K562 (cell line): ENCODE data around the gene HOXB8. TPM values are rescaled to one million over a fixed set of nuclear protein-coding genes. Genes with fewer than 3 reads are reported as not detected.

Source experiments
- ATAC-seq: fragments of 200-7000 bp; cut with Tn5 transposase; 3 replicates; pipeline ENCODE4 v1.9.1; 2020; ENCODE audit warnings: moderate library complexity
- BruUV-seq: library from RNA; stranded (reverse); fragments of 400-500 nt; replicated peaks from 2 replicates; lab custom pipeline; 2021; lab: Mats Ljungman, UMichigan
- CTCF ChIA-PET: fragments of 300-600 bp; formaldehyde crosslinking; extraction: SDS; loops from one replicate; lab custom pipeline; 2021; ENCODE audit warnings: low intra/inter-chr PET ratio; lab: Yijun Ruan, JAX
- POLR2A ChIA-PET: fragments of 300-600, 350-650 bp; sonication (Branson Sonifier 250); formaldehyde crosslinking; extraction: SDS; loops from one replicate; lab custom pipeline; 2021; ENCODE audit warnings: antibody characterized with exemption, inconsistent platforms; lab: Yijun Ruan, JAX
- DNase-seq, 4 experiments: peaks; one replicate each; pipeline versions ENCODE4 v3.0.0 to v3.0.0-alpha.2; 2011 to 2018; ENCODE audit warnings: low spot score in 3 of 4, mixed read lengths in 3 of 4; ENCODE audit errors: extremely low read depth in 1 of 4
- FAIRE-seq: peaks from 2 replicates; lab custom pipeline; 2011; peaks lifted over from hg19 to GRCh38; lab: Jason Lieb, UNC
- H2AFZ ChIP-seq: 2 replicates; pipeline ENCODE4 v1.6.0; 2011; ENCODE audit warnings: low read depth, low read length, control low read depth, inconsistent platforms
- H3K27ac ChIP-seq: fragments of 200-600 bp; 3 replicates; pipeline ENCODE4 v1.8.0; 2011; ENCODE audit warnings: low read depth, mild to moderate bottlenecking, control low read depth, inconsistent platforms, low read length, moderate library complexity, mixed read lengths; ENCODE audit errors: extremely low read depth
- H3K27me3 ChIP-seq, 2 experiments: fragments of 300-600 bp in 1 of 2; 2 replicates in 1 of 2; 3 replicates in 1 of 2; pipeline versions ENCODE4 v1.6.0 to v1.8.0; 2011; ENCODE audit warnings: inconsistent platforms in 2 of 2, low read length in 2 of 2, mild to moderate bottlenecking in 1 of 2, mixed read lengths in 1 of 2, moderate library complexity in 1 of 2; ENCODE audit not compliant: control insufficient read depth in 2 of 2, insufficient read depth in 2 of 2
- H3K36me3 ChIP-seq: fragments of 300-600 bp; 3 replicates; pipeline ENCODE4 v1.8.0; 2011; ENCODE audit warnings: mild to moderate bottlenecking, low read length, inconsistent platforms; ENCODE audit not compliant: control insufficient read depth, insufficient read depth
- H3K4me1 ChIP-seq, 2 experiments: fragments of 200-600 bp in 1 of 2; replicated peaks in 1 of 2; 2 replicates in 1 of 2; 3 replicates in 1 of 2; pipeline versions ENCODE4 v1.5.1 to v1.8.0; 2011; ENCODE audit warnings: inconsistent platforms in 2 of 2, low read length in 2 of 2, mild to moderate bottlenecking in 1 of 2, mixed read lengths in 1 of 2, moderate library complexity in 1 of 2; ENCODE audit not compliant: control insufficient read depth in 2 of 2, insufficient read depth in 2 of 2
- H3K4me2 ChIP-seq: 2 replicates; pipeline ENCODE4 v1.6.1; 2011; ENCODE audit warnings: low read length, control low read depth, inconsistent platforms, mixed read lengths; ENCODE audit not compliant: insufficient read depth
- H3K4me3 ChIP-seq: fragments of 200-600 bp; sonication (generic), shearing (Covaris generic); 2 replicates; pipeline ENCODE4 v1.5.1; 2016; ENCODE audit warnings: control low read depth, inconsistent platforms
- H3K79me2 ChIP-seq: fragments of 200-600 bp; 3 replicates; pipeline ENCODE4 v1.8.0; 2011; ENCODE audit warnings: low read length, inconsistent platforms; ENCODE audit not compliant: control insufficient read depth, insufficient read depth
- H3K9ac ChIP-seq, 2 experiments: 2 replicates each; pipeline versions ENCODE4 v1.6.0 to v1.6.1; 2011; ENCODE audit warnings: low read depth in 2 of 2, low read length in 2 of 2, control low read depth in 1 of 2, inconsistent platforms in 1 of 2, mild to moderate bottlenecking in 1 of 2, mixed read lengths in 1 of 2; ENCODE audit not compliant: insufficient read depth in 1 of 2
- H3K9me1 ChIP-seq: one replicate; pipeline ENCODE4 v1.6.0; 2011; ENCODE audit warnings: inconsistent platforms, mild to moderate bottlenecking, low read length, moderate library complexity; ENCODE audit not compliant: control insufficient read depth, insufficient read depth
- H3K9me3 ChIP-seq: replicated peaks from 2 replicates; pipeline ENCODE4 v1.5.1; 2011; ENCODE audit warnings: low read depth, low read length, inconsistent platforms; ENCODE audit not compliant: control insufficient read depth, insufficient read depth
- H4K20me1 ChIP-seq: replicated peaks from 2 replicates; pipeline ENCODE4 v1.6.1; 2011; ENCODE audit warnings: low read length, inconsistent platforms, mixed read lengths; ENCODE audit not compliant: control insufficient read depth, insufficient read depth
- C11orf30 ChIP-seq: fragments of 450-650 bp; IDR thresholded peaks from 2 replicates; pipeline ENCODE4 v1.6.1; 2016; ENCODE audit warnings: low read depth, mild to moderate bottlenecking
- RBM25 ChIP-seq: fragments of 200-400 bp; formaldehyde crosslinking; IDR thresholded peaks from 2 replicates; pipeline ENCODE4 v1.6.1; 2018; ENCODE audit warnings: low read length, low read depth, moderate library complexity; ENCODE audit not compliant: severe bottlenecking
- SREBF2 ChIP-seq: sonication (generic); formaldehyde crosslinking; IDR thresholded peaks from 2 replicates; pipeline ENCODE4 v1.4.0; 2020; ENCODE audit warnings: mild to moderate bottlenecking, missing genetic modification reagents
- WGBS: fragments of 100-300 bp; shearing (Covaris generic); methylation state at CpG from one replicate; pipeline ENCODE4 v1.1.6; 2016; ENCODE audit warnings: low coverage, mixed read lengths; ENCODE audit not compliant: insufficient coverage; ENCODE audit errors: missing lambda C conversion rate; 5-methylcytosine and 5-hydroxymethylcytosine counted together
- in situ Hi-C: fragments of 300-500 bp; cut with MboI; formaldehyde crosslinking; loops from 4 replicates; pipeline ENCODE4 v1.15.0; 2018; ENCODE audit warnings: inconsistent platforms, mixed read lengths
- intact Hi-C: fragments of 100-400 bp; cut with micrococcal nuclease; formaldehyde crosslinking; loops from 2 replicates; pipeline ENCODE4 v1.14.2; 2022
- polyA plus RNA-seq, 8 experiments: library from polyadenylated mRNA; depleted of rRNA in 4 of 8; stranded (reverse) in 5 of 8; unstranded in 3 of 8; fragments of >200 nt; fragmentation: Nextera tagmentation in 2 of 8; fragmentation: Illumina TruSeq in 1 of 8; extraction: Ambion mirVana in 2 of 8; extraction: Trizol in 1 of 8; gene quantifications; 2 replicates each; pipeline versions ENCODE4 v1.2.1 to v1.2.3, GENCODE V29; 2011 to 2014; ENCODE audit warnings: inconsistent platforms in 1 of 8, missing spikeins in 1 of 8
- total RNA-seq, 7 experiments: library from RNA; depleted of rRNA in 6 of 7; stranded (reverse); fragments of >200 nt in 6 of 7; fragmentation: Illumina TruSeq in 2 of 7; extraction: Trizol in 2 of 7; gene quantifications; 2 replicates each; pipeline versions ENCODE4 v1.2.1 to v1.2.3, GENCODE V29; 2011 to 2021; ENCODE audit warnings: low replicate concordance in 1 of 7
- TF ChIP-seq, protein P1 (sequence below), 2 experiments: fragments of 450-650 bp; IDR thresholded peaks; 2 replicates each; pipeline ENCODE4 v1.6.1; 2016
- TF ChIP-seq, protein P2 (sequence below): sonication (generic); formaldehyde crosslinking; IDR thresholded peaks from 2 replicates; pipeline ENCODE4 v1.8.1; 2023; ENCODE audit warnings: mild to moderate bottlenecking, missing genetic modification reagents, moderate library complexity

Gene HOXB8
- total and polyA plus RNA-seq, 9 of the 15 experiments (the other 6 are each of a cell fraction or from before 2014, with no cell fraction given) = 0.52 to 23.8 (median 3.6) TPM

DNA sequence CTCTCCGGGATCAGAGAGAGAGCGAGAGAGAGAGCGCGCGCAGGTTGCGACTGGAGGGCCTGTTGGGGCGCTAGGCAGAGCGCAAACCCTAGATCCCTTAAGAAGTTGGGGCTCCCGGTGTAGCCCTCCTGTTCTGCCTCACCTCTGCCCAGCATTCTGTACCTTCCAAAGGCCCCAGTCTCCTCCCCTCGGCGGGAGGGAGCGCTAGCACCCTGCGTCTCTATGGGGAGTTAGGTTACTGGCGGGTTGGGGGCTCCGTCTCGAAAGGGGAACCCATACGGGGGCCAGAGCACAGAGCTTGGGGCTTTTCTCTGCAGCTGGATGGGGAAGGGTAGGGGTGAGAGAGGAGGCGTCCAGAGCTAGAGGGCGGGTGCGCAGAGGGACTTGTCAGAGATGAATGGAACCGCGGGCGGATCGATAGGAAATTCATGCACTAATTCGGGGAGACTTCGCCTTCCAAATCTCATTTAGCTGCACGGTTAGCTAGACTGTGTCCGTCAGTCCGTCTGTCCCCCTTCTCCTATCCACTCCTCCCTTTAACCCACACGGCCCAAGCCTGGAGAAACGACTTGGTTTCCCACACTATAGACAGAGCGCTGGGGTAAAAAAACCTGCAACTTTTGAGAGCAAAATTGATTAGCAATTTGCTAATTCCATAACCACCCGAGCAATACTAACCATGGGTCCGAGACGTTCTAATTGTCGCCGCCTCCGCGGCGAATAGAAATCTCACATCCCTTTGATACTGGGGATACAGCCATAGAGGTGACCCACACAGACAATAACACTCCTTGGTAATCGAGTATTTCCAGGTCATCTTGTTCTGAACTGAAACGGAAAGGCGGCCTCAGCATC, 36.2 kb downstream of the HOXB8 start:
- peak overlapping the region; percentile 95 to 97 for H3K9ac ChIP-seq
- no peaks in the 10 kb centered on the region for H4K20me1 ChIP-seq
- ATAC-seq (peak; percentile 28), DNase-seq (peak in 3 of 4 experiments; percentile 57 to 62 (median 60)), FAIRE-seq (no peak)
- BruUV-seq = TSS peak; percentile 62
- H3K4me1 ChIP-seq = peaks cover 43 to 51% of the 10 kb centered on the region in 2 experiments
- H3K9me3 ChIP-seq = no peaks in the 10 kb centered on the region
- H3K27ac ChIP-seq = peak overlapping the region; percentile 95
- H3K36me3 ChIP-seq = peaks cover 25% of the 10 kb centered on the region; the same call in 2 of the 3 replicates
- H3K4me3 ChIP-seq = peak overlapping the region; percentile 71
- H2AFZ ChIP-seq = peak overlapping the region; percentile 61; the same call in 1 of the 2 replicates
- H3K9me1 ChIP-seq = no peaks in the 10 kb centered on the region
- peaks cover 98% of the 10 kb centered on the region for H3K79me2 ChIP-seq
- intact Hi-C loops (loop anchor here (1.0 kb wide), 1 partner anchor 32 kb away; no protein-coding TSS in a partner anchor), in situ Hi-C loops (no loop called here)
- H3K4me2 ChIP-seq = peak overlapping the region; percentile 93
- H3K27me3 ChIP-seq = no peaks in the 10 kb centered on the region
- ChIA-PET POLR2A (interaction anchor here (0.6 to 1.0 kb wide), 5 partner anchors 17 to 483 kb away, joined by 3 read pairs; no protein-coding TSS in a partner anchor), CTCF (interaction anchor here (0.7 kb wide), 1 partner anchor 239 kb away, joined by 4 read pairs; no protein-coding TSS in a partner anchor)
- WGBS = under 1% methylated on average over 41 of the region's 43 CpGs
- TF ChIP-seq C11orf30 (no peak), SREBF2 (CRISPR knock-in tag) (no peak), RBM25 (no peak)
- TF ChIP-seq, protein P1, sequence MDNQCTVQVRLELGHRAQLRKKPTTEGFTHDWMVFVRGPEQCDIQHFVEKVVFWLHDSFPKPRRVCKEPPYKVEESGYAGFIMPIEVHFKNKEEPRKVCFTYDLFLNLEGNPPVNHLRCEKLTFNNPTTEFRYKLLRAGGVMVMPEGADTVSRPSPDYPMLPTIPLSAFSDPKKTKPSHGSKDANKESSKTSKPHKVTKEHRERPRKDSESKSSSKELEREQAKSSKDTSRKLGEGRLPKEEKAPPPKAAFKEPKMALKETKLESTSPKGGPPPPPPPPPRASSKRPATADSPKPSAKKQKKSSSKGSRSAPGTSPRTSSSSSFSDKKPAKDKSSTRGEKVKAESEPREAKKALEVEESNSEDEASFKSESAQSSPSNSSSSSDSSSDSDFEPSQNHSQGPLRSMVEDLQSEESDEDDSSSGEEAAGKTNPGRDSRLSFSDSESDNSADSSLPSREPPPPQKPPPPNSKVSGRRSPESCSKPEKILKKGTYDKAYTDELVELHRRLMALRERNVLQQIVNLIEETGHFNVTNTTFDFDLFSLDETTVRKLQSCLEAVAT (IDR thresholded peaks at IDR 0.05) = peak; percentile 66 to 85; a peak in 3 of 4 replicates
- TF ChIP-seq, protein P2, sequence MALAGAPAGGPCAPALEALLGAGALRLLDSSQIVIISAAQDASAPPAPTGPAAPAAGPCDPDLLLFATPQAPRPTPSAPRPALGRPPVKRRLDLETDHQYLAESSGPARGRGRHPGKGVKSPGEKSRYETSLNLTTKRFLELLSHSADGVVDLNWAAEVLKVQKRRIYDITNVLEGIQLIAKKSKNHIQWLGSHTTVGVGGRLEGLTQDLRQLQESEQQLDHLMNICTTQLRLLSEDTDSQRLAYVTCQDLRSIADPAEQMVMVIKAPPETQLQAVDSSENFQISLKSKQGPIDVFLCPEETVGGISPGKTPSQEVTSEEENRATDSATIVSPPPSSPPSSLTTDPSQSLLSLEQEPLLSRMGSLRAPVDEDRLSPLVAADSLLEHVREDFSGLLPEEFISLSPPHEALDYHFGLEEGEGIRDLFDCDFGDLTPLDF (CRISPR knock-in tag) = no peak
